Gastroesophageal sphincter (tissue), 4 donors: ENCODE data around the gene ARHGAP1. TPM values are rescaled to one million over a fixed set of nuclear protein-coding genes. Genes with fewer than 3 reads are reported as not detected.
A peak's percentile ranks its signal among the peaks of the same experiment; 100 is the strongest.

ENCODE experiments used
- ATAC-seq: fragments of 150-250 bp; one replicate; pipeline ENCODE4 v1.9.1; 2016; ENCODE audit warnings: mild to moderate bottlenecking, moderate library complexity
- H3K27ac ChIP-seq, 4 donors: fragments of 200-600 bp; sonication (generic) in 3 of 4; 1 replicate in 3 of 4; 2 replicates in 1 of 4; pipeline ENCODE4 v1.5.1; 2016 to 2019
- H3K27me3 ChIP-seq: fragments of 200-600 bp; sonication (generic); one replicate; pipeline ENCODE4 v1.5.1; 2019
- H3K36me3 ChIP-seq, 2 donors: fragments of 200-600 bp; sonication (generic); one replicate each; pipeline ENCODE4 v1.5.1; 2019; ENCODE audit warnings: control low read depth in 1 of 2
- H3K4me1 ChIP-seq, 3 donors: fragments of 200-600 bp; sonication (generic); 1 replicate in 2 of 3; 2 replicates in 1 of 3; pipeline ENCODE4 v1.5.1; 2016 to 2019; ENCODE audit warnings: control low read depth in 2 of 3
- H3K4me3 ChIP-seq, 2 donors: fragments of 200-600 bp; sonication (generic); one replicate each; pipeline ENCODE4 v1.5.1; 2019; ENCODE audit warnings: mild to moderate bottlenecking in 1 of 2, moderate library complexity in 1 of 2
- H3K9me3 ChIP-seq, 3 donors: fragments of 200-600 bp; sonication (generic); one replicate each; pipeline ENCODE4 v1.5.1; 2017 to 2019; ENCODE audit warnings: control low read depth in 2 of 3
- CTCF ChIP-seq, 4 experiments: fragments of 200-600 bp in 2 of 4; fragments of 450-650 bp in 2 of 4; sonication (generic) in 1 of 4; IDR thresholded peaks; one replicate each; pipeline ENCODE4 v1.5.1; 2017 to 2019; ENCODE audit warnings: antibody characterized with exemption in 4 of 4, mild to moderate bottlenecking in 2 of 4, moderate library complexity in 2 of 4
- EP300 ChIP-seq: sonication (generic); formaldehyde crosslinking; IDR thresholded peaks from one replicate; pipeline ENCODE4 v1.6.1; 2017; ENCODE audit warnings: antibody characterized with exemption, mild to moderate bottlenecking
- POLR2A ChIP-seq, 2 donors: fragments of 450-650 bp; IDR thresholded peaks; one replicate each; pipeline ENCODE4 v1.6.1; 2017; ENCODE audit warnings: antibody characterized with exemption in 2 of 2, mild to moderate bottlenecking in 2 of 2, moderate library complexity in 1 of 2
- POLR2AphosphoS5 ChIP-seq: sonication (generic); formaldehyde crosslinking; IDR thresholded peaks from one replicate; pipeline ENCODE4 v1.6.1; 2017; ENCODE audit warnings: antibody characterized with exemption
- WGBS, 2 donors: methylation state at CpG; one replicate each; pipeline ENCODE4 v1.1.5; 2018; ENCODE audit warnings: low coverage in 1 of 2; 5-methylcytosine and 5-hydroxymethylcytosine counted together
- total RNA-seq, 4 donors: library from RNA; depleted of rRNA; stranded (reverse); fragments of >200 nt; gene quantifications; one replicate each; pipeline ENCODE4 v1.1.0, GENCODE V29; 2016

ARHGAP1 gene
- total RNA-seq: 100 to 1,000 TPM in 1 of 4 donors, 10 to 100 TPM in 3; 57.3 to 105 (median 64.0) TPM

GRCh38 chr11:46700241-46701077 lies at the start of gene ARHGAP1, which contains the start of gene ZNF408:
Gene ARHGAP1, minus strand, starts transcription at chr11:46700619. Its CDS starts 4,512 bp downstream, at chr11:46696107.
Gene ZNF408, plus strand, starts transcription at chr11:46701031. Its CDS starts 17 bp downstream, at chr11:46701048.
- peak; percentile 98 for ATAC-seq
- Histone ChIP-seq H3K27me3 (no peaks in the 10 kb centered on the region), H3K4me3 (peak within 1 kb of the TSS; percentile 74 to 96), H3K4me1 (peaks cover 0 to 68% (median 46%) of the 10 kb centered on the region in 3 donors), H3K36me3 (peaks cover 0 to 52% of the 10 kb centered on the region in 2 donors), H3K9me3 (no peaks in the 10 kb centered on the region), H3K27ac (peak within 1 kb of the TSS; percentile 71 to 93 (median 88))
- WGBS, 2 donors: 0 to 1% methylated on average over 5 to 29 of the region's 44 CpGs
- TF ChIP-seq POLR2A (IDR thresholded peaks at IDR 0.05): peak; percentile 69 to 74
- TF ChIP-seq CTCF (IDR thresholded peaks at IDR 0.05): peak in 1 of 4 experiments; percentile 7
- TF ChIP-seq EP300: no peak
- TF ChIP-seq POLR2AphosphoS5: peak; percentile 85

- Histone ChIP-seq H3K36me3 (peaks cover 10 to 98% of the 10 kb centered on the region in 2 donors), H3K4me1 (no peaks in the 10 kb centered on the region), H3K4me3 (no peak overlapping the region), H3K27ac (no peak overlapping the region), H3K9me3 (no peaks in the 10 kb centered on the region), H3K27me3 (no peaks in the 10 kb centered on the region)
- TF ChIP-seq POLR2AphosphoS5 (no peak), EP300 (no peak), CTCF (IDR thresholded peaks at IDR 0.05) (no peak), POLR2A (IDR thresholded peaks at IDR 0.05) (no peak)
- ATAC-seq: no peak
- 86 to 94% methylated on average over 6 of the region's 6 CpGs for WGBS, 2 donors
These were observed 46.7 kb upstream of the ARHGAP1 start for GRCh38 chr11:46747150-46747549.

GRCh38 chr11:46745995-46746394 lies 45.6 kb upstream of the ARHGAP1 start:
- no peak for ATAC-seq
- H3K27me3 ChIP-seq: no peaks in the 10 kb centered on the region
- WGBS, 2 donors: 89 to 90% methylated on average over 3 of the region's 3 CpGs
- peaks cover 7 to 100% of the 10 kb centered on the region in 2 donors for H3K36me3 ChIP-seq
- no peaks in the 10 kb centered on the region for H3K9me3 ChIP-seq
- no peaks in the 10 kb centered on the region for H3K4me1 ChIP-seq
- no peak for TF ChIP-seq POLR2AphosphoS5
- TF ChIP-seq EP300: no peak
- TF ChIP-seq CTCF (IDR thresholded peaks at IDR 0.05): no peak
- no peak for TF ChIP-seq POLR2A (IDR thresholded peaks at IDR 0.05)
- H3K4me3 ChIP-seq: no peak overlapping the region
- no peak overlapping the region for H3K27ac ChIP-seq

- no peak for ATAC-seq
- H3K4me1 ChIP-seq: no peaks in the 10 kb centered on the region
- TF ChIP-seq CTCF (IDR thresholded peaks at IDR 0.05) (no peak), POLR2A (IDR thresholded peaks at IDR 0.05) (no peak), EP300 (no peak), POLR2AphosphoS5 (no peak)
- H3K27ac ChIP-seq: no peak overlapping the region
- no peak overlapping the region for H3K4me3 ChIP-seq
- no peaks in the 10 kb centered on the region for H3K27me3 ChIP-seq
- WGBS, 2 donors: 75 to 100% methylated on average over 1 of the region's 1 CpG
- H3K9me3 ChIP-seq: no peaks in the 10 kb centered on the region
- H3K36me3 ChIP-seq: peaks cover 3 to 100% of the 10 kb centered on the region in 2 donors
These were observed 44.9 kb upstream of the ARHGAP1 start for GRCh38 chr11:46745328-46745727.
